T-cell (primary cell): ENCODE results near the gene TNFRSF12A. TPM values are rescaled to one million over a fixed set of nuclear protein-coding genes. Genes with fewer than 3 reads are reported as not detected.

Experiments used
- ATAC-seq, 4 experiments: fragments of 200-7000 bp in 3 of 4; fragments of 150-1000 bp in 1 of 4; cut with Tn5 transposase; replicated peaks in 1 of 4; 1 replicate in 3 of 4; 2 replicates in 1 of 4; pipeline ENCODE4 v1.10.0; 2021; ENCODE audit warnings: moderate library complexity in 3 of 4, mild to moderate bottlenecking in 2 of 4, moderate number of reproducible peaks in 1 of 4
- CTCF ChIA-PET, 2 donors: fragments of 300-600 bp; sonication (Branson Sonifier 250); formaldehyde crosslinking; loops; one replicate each; lab custom pipeline; 2022; ENCODE audit warnings: antibody characterized with exemption in 2 of 2; lab: Charles Lee
- POLR2A ChIA-PET, 2 donors: fragments of 300-600 bp; sonication (Branson Sonifier 250); formaldehyde crosslinking; loops; one replicate each; lab custom pipeline; 2022; ENCODE audit warnings: antibody characterized with exemption in 2 of 2; lab: Charles Lee
- DNase-seq, 35 experiments: peaks; one replicate each; pipeline versions ENCODE4 v3.0.0 to v3.0.0-alpha.2; 2013 to 2023
- H3K27ac ChIP-seq: one replicate; pipeline ENCODE4 v1.5.1; 2013; ENCODE audit warnings: low read length
- H3K27me3 ChIP-seq, 2 experiments: replicated peaks in 1 of 2; 1 replicate in 1 of 2; 2 replicates in 1 of 2; pipeline versions ENCODE4 v1.6.1 to v1.7.0; 2013; ENCODE audit warnings: low read length in 1 of 2, mixed read lengths in 1 of 2; ENCODE audit not compliant: control insufficient read depth in 2 of 2, insufficient read depth in 2 of 2; ENCODE audit errors: extremely low read depth in 1 of 2
- H3K36me3 ChIP-seq, 2 donors: 1 replicate in 1 of 2; 2 replicates in 1 of 2; pipeline versions ENCODE4 v1.6.1 to v1.7.0; 2013; ENCODE audit warnings: low read length in 1 of 2; ENCODE audit not compliant: control insufficient read depth in 2 of 2, insufficient read depth in 1 of 2; ENCODE audit errors: extremely low read depth in 1 of 2
- H3K4me1 ChIP-seq, 2 experiments: 1 replicate in 1 of 2; 2 replicates in 1 of 2; pipeline versions ENCODE4 v1.6.1 to v1.7.0; 2013; ENCODE audit warnings: low read length in 2 of 2, mixed read lengths in 1 of 2; ENCODE audit not compliant: insufficient read depth in 2 of 2, control insufficient read depth in 1 of 2; ENCODE audit errors: extremely low read depth in 1 of 2
- H3K4me3 ChIP-seq, 2 donors: 1 replicate in 1 of 2; 2 replicates in 1 of 2; pipeline versions ENCODE4 v1.5.1 to v1.7.0; 2013; ENCODE audit warnings: mild to moderate bottlenecking in 2 of 2, low read length in 1 of 2, moderate library complexity in 1 of 2; ENCODE audit not compliant: control insufficient read depth in 1 of 2; ENCODE audit errors: extremely low read depth in 1 of 2
- H3K9me3 ChIP-seq: 2 replicates; pipeline ENCODE4 v1.7.0; 2013
- H3K27ac Mint-ChIP-seq, 2 donors: one replicate each; pipeline ENCODE4 v1.8.0; 2020 to 2021; ENCODE audit warnings: mild to moderate bottlenecking in 2 of 2, mixed read lengths in 2 of 2
- H3K27me3 Mint-ChIP-seq, 2 donors: one replicate each; pipeline ENCODE4 v1.8.0; 2021 to 2022; ENCODE audit warnings: mixed read lengths in 2 of 2
- H3K36me3 Mint-ChIP-seq: one replicate; pipeline ENCODE4 v1.8.0; 2021; ENCODE audit warnings: mixed read lengths
- H3K4me1 Mint-ChIP-seq, 3 donors: one replicate each; pipeline ENCODE4 v1.8.0; 2020 to 2022; ENCODE audit warnings: mixed read lengths in 3 of 3, mild to moderate bottlenecking in 1 of 3
- H3K4me3 Mint-ChIP-seq, 3 donors: one replicate each; pipeline ENCODE4 v1.8.0; 2020 to 2022; ENCODE audit warnings: mild to moderate bottlenecking in 3 of 3, mixed read lengths in 3 of 3, moderate library complexity in 3 of 3
- H3K9me3 Mint-ChIP-seq, 3 donors: one replicate each; pipeline ENCODE4 v1.8.0; 2020 to 2022; ENCODE audit warnings: mixed read lengths in 3 of 3
- WGBS: methylation state at CpG from one replicate; pipeline ENCODE4 v1.1.5; 2013; ENCODE audit warnings: missing lambda C conversion rate; ENCODE audit not compliant: insufficient coverage; 5-methylcytosine and 5-hydroxymethylcytosine counted together
- total RNA-seq, 35 experiments: library from RNA in 6 of 35; stranded (reverse) in 6 of 35; fragments of 120-200 nt in 1 of 35; gene quantifications; one replicate each; pipeline versions ENCODE4 v1.2.1 to v1.2.4 and lab custom pipeline; 2013 to 2026

TNFRSF12A gene
- total RNA-seq, 5 donors from 2014 or later (not counting 1 experiment from before 2014, with no cell fraction given) = 0.43 to 3.7 (median 2.5) TPM

GRCh38 chr16:3017344-3017743, 2.8 kb upstream of the TNFRSF12A start:
- no peak overlapping the region for H3K27ac ChIP-seq
- H3K36me3 ChIP-seq = no peaks in the 10 kb centered on the region
- peaks cover 0 to 42% of the 10 kb centered on the region in 2 experiments for H3K27me3 ChIP-seq
- ChIA-PET CTCF (no interaction called here), POLR2A (no interaction called here)
- H3K4me1 ChIP-seq = peaks cover 16 to 54% of the 10 kb centered on the region in 2 experiments
- H3K36me3 Mint-ChIP-seq = no peaks in the 10 kb centered on the region
- H3K4me3 Mint-ChIP-seq = no peak overlapping the region
- peaks cover 19 to 32% (median 28%) of the 10 kb centered on the region in 3 donors for H3K4me1 Mint-ChIP-seq
- DNase-seq (no peak), ATAC-seq (no peak)
- H3K9me3 Mint-ChIP-seq = no peaks in the 10 kb centered on the region
- peaks cover 0 to 16% of the 10 kb centered on the region in 2 donors for H3K27me3 Mint-ChIP-seq
- WGBS = 93% methylated on average over 20 of the region's 20 CpGs
- no peak overlapping the region for H3K27ac Mint-ChIP-seq
- no peak overlapping the region for H3K4me3 ChIP-seq
- H3K9me3 ChIP-seq = no peaks in the 10 kb centered on the region

GRCh38 chr16:3017794-3018506, 2.2 kb upstream of the TNFRSF12A start, which contains the start of gene CLDN6:
TSS of gene CLDN6 (minus strand) at chr16:3018183. CDS start at chr16:3016021, 2,162 bp downstream.
- Histone ChIP-seq H3K36me3 (no peaks in the 10 kb centered on the region), H3K4me1 (peaks cover 16 to 54% of the 10 kb centered on the region in 2 experiments), H3K27me3 (peaks cover 0 to 37% of the 10 kb centered on the region in 2 experiments), H3K27ac (no peak within 1 kb of the TSS), H3K4me3 (no peak within 1 kb of the TSS), H3K9me3 (no peaks in the 10 kb centered on the region)
- Mint-ChIP-seq H3K36me3 (no peaks in the 10 kb centered on the region), H3K9me3 (no peaks in the 10 kb centered on the region), H3K27ac (no peak within 1 kb of the TSS), H3K4me1 (peaks cover 25 to 38% (median 31%) of the 10 kb centered on the region in 3 donors), H3K4me3 (peak within 1 kb of the TSS in 2 of 3 donors; percentile 22 to 24), H3K27me3 (peaks cover 0 to 13% of the 10 kb centered on the region in 2 donors)
- WGBS = 12% methylated on average over 22 of the region's 52 CpGs
- POLR2A ChIA-PET = no interaction called here
- CTCF ChIA-PET = no interaction called here
- ATAC-seq = no peak
- peak in 3 of 35 experiments; percentile 26 to 48 (median 29) for DNase-seq

DNA sequence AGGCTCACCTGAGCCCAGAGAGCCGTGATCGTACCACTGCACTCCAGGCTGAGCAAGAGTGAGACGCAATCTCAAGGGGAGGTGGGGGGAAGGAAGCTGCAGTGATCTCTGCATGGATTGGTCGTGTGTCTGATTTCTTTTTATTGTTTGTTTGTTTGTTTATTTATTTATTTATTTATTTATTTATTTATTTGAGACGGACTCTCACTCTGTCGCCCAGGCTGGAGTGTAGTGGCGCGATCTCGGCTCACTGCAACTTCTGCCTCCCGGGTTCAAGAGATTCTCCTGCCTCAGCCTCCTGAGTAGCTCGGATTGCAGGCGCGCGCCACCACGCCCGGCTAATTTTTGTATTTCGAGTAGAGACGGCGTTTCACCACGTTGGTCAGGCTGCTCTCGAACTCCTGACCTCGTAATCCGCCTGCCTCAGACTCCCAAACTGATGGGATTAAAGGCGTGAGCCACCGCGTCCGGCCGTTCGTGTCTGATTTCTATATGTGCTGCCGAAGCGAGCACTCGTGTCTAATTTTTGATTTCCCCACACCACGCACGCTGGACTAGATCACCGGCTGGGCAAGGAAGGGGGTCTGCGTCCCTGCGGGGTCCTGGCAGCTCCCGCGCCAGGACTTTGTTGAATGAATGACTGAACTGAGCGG, 448 bp upstream of the TNFRSF12A start:
- H3K27me3 Mint-ChIP-seq = peaks cover 0 to 7% of the 10 kb centered on the region in 2 donors
- peaks cover 38 to 51% (median 44%) of the 10 kb centered on the region in 3 donors for H3K4me1 Mint-ChIP-seq
- CTCF ChIA-PET = interaction anchor here in 1 of 2 donors (0.6 to 1.4 kb wide), 4 partner anchors 8 to 114 kb away, joined by 3 to 8 read pairs (median 4); no protein-coding TSS in a partner anchor
- Histone ChIP-seq H3K27ac (no peak overlapping the region), H3K27me3 (peaks cover 0 to 22% of the 10 kb centered on the region in 2 experiments), H3K4me3 (peak overlapping the region; percentile 59 to 64), H3K9me3 (no peaks in the 10 kb centered on the region), H3K4me1 (peaks cover 21 to 69% of the 10 kb centered on the region in 2 experiments), H3K36me3 (no peaks in the 10 kb centered on the region)
- H3K36me3 Mint-ChIP-seq = peaks cover 3% of the 10 kb centered on the region
- no peak for ATAC-seq
- POLR2A ChIA-PET = interaction anchor here in 1 of 2 donors (0.6 kb wide), 1 partner anchor 500 kb away, joined by 3 read pairs; no protein-coding TSS in a partner anchor
- DNase-seq = no peak
- peak overlapping the region; percentile 59 to 75 for H3K27ac Mint-ChIP-seq
- no peaks in the 10 kb centered on the region for H3K9me3 Mint-ChIP-seq
- peak overlapping the region; percentile 76 to 83 (median 80) for H3K4me3 Mint-ChIP-seq
- WGBS = 28% methylated on average over 37 of the region's 40 CpGs

DNA sequence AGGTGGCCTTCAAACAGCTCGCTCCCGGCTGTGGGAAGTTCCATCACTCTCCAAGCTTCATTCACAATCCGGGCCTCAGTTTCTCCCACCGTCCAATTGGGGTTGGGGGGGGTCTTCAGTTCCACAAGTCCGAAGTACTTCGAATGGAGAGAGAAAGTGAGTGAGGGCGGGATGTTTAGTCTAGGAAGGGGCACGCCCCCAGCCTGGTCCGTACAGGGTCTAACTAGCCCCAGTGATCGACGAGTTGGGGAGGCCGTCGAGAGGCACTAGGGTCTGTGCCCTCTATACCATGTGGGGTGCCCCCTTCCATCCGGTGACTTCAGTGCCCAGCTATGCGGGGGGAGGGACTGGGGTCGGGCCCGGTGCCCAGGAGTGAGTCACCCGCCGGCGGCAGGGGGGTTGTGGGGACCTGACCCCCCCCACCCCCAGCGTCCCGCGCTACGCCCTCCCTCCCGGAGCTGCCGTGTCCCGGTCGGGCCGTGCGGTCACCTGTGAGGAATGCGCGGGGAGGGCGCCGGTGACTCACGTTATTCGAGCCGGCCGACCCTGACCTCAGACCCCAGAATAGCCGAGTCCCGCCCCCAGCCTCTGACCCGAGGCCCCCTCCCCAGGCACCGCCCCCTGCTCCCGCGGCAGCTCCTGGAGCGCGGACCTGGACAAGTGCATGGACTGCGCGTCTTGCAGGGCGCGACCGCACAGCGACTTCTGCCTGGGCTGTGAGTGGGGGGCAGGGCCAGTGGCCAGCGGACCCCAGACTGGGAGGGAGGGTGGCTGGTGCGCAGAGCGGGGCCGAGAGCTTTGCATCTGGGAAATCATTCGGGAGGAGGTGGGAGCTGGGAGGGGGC, 658 bp downstream of the TNFRSF12A start:
- Histone ChIP-seq H3K4me3 (peak overlapping the region; percentile 58 to 59), H3K27ac (peak overlapping the region; percentile 85), H3K27me3 (peaks cover 0 to 22% of the 10 kb centered on the region in 2 experiments), H3K9me3 (no peaks in the 10 kb centered on the region), H3K4me1 (peaks cover 21 to 80% of the 10 kb centered on the region in 2 experiments), H3K36me3 (peaks cover 0 to 7% of the 10 kb centered on the region in 2 donors)
- ATAC-seq = peak; percentile 3 to 19 (median 12)
- ChIA-PET POLR2A (no interaction called here), CTCF (interaction anchor here in 1 of 2 donors (0.5 to 1.4 kb wide), 6 partner anchors 7 to 112 kb away, joined by 3 to 8 read pairs (median 4); no protein-coding TSS in a partner anchor)
- Mint-ChIP-seq H3K9me3 (no peaks in the 10 kb centered on the region), H3K4me3 (peak overlapping the region; percentile 80 to 91 (median 80)), H3K36me3 (peaks cover 3% of the 10 kb centered on the region), H3K27me3 (peaks cover 0 to 7% of the 10 kb centered on the region in 2 donors), H3K27ac (peak overlapping the region; percentile 89 to 99), H3K4me1 (peaks cover 38 to 54% (median 44%) of the 10 kb centered on the region in 3 donors)
- WGBS = under 1% methylated on average over 45 of the region's 57 CpGs
- DNase-seq = peak in 25 of 35 experiments; percentile 5 to 82 (median 43)

GRCh38 chr16:3021449-3022207, 1.5 kb downstream of the TNFRSF12A start:
- H3K9me3 ChIP-seq = no peaks in the 10 kb centered on the region
- peak overlapping the region; percentile 89 to 99 for H3K27ac Mint-ChIP-seq
- peaks cover 7 to 15% of the 10 kb centered on the region in 2 donors for H3K36me3 ChIP-seq
- ChIA-PET CTCF (interaction anchor here in 1 of 2 donors (0.5 to 1.0 kb wide), 2 partner anchors 18 to 108 kb away, joined by 3 to 4 read pairs; no protein-coding TSS in a partner anchor), POLR2A (interaction anchor here in 1 of 2 donors (0.7 kb wide), 1 partner anchor 18 kb away, joined by 3 read pairs; no protein-coding TSS in a partner anchor)
- peaks cover 21 to 80% of the 10 kb centered on the region in 2 experiments for H3K4me1 ChIP-seq
- 11% methylated on average over 15 of the region's 25 CpGs for WGBS
- peaks cover 11% of the 10 kb centered on the region for H3K36me3 Mint-ChIP-seq
- DNase-seq (peak in 33 of 35 experiments; percentile 25 to 87 (median 58)), ATAC-seq (peak; percentile 14 to 23 (median 16))
- peak overlapping the region; percentile 80 to 91 (median 90) for H3K4me3 Mint-ChIP-seq
- peaks cover 0 to 4% of the 10 kb centered on the region in 2 donors for H3K27me3 Mint-ChIP-seq
- H3K4me1 Mint-ChIP-seq = peaks cover 38 to 57% (median 44%) of the 10 kb centered on the region in 3 donors
- no peaks in the 10 kb centered on the region for H3K9me3 Mint-ChIP-seq
- peaks cover 0 to 22% of the 10 kb centered on the region in 2 experiments for H3K27me3 ChIP-seq
- H3K27ac ChIP-seq = peak overlapping the region; percentile 85
- peak overlapping the region; percentile 20 to 59 for H3K4me3 ChIP-seq
